Heart left ventricle (tissue), 16 donors: ENCODE results near the gene EFCAB7. TPM values are rescaled to one million over a fixed set of nuclear protein-coding genes. Genes with fewer than 3 reads are reported as not detected.

Experiments used
- ATAC-seq, 4 donors: fragments of 200-7000 bp; cut with Tn5 transposase; one replicate each; pipeline ENCODE4 v1.9.1; 2020 to 2022; ENCODE audit warnings: moderate library complexity in 4 of 4, mild to moderate bottlenecking in 3 of 4, moderate number of reproducible peaks in 1 of 4
- DNase-seq, 5 donors: peaks; one replicate each; pipeline ENCODE4 v3.0.0-alpha.2; 2020
- H3K27ac ChIP-seq, 12 donors: fragments of 200-600 bp; sonication (generic) in 4 of 12; one replicate each; pipeline versions ENCODE4 v1.5.0 to v1.8.0; 2016 to 2022; ENCODE audit warnings: mild to moderate bottlenecking in 2 of 12
- H3K27me3 ChIP-seq, 9 donors: fragments of 200-600 bp; sonication (generic) in 2 of 9; one replicate each; pipeline versions ENCODE4 v1.5.1 to v1.8.0; 2016 to 2022; ENCODE audit warnings: mild to moderate bottlenecking in 3 of 9
- H3K36me3 ChIP-seq, 9 donors: fragments of 200-600 bp; sonication (generic) in 2 of 9; one replicate each; pipeline versions ENCODE4 v1.5.0 to v1.8.0; 2018 to 2022; ENCODE audit warnings: mild to moderate bottlenecking in 2 of 9
- H3K4me1 ChIP-seq, 12 donors: fragments of 200-600 bp; sonication (generic) in 4 of 12; one replicate each; pipeline versions ENCODE4 v1.5.0 to v1.8.0; 2016 to 2022; ENCODE audit warnings: mild to moderate bottlenecking in 3 of 12
- H3K4me3 ChIP-seq, 12 donors: fragments of 200-600 bp; sonication (generic) in 4 of 12; one replicate each; pipeline versions ENCODE4 v1.5.0 to v1.8.0; 2017 to 2022; ENCODE audit warnings: mild to moderate bottlenecking in 9 of 12, moderate library complexity in 4 of 12
- H3K9me3 ChIP-seq, 12 donors: fragments of 200-600 bp; sonication (generic) in 4 of 12; one replicate each; pipeline versions ENCODE4 v1.5.0 to v1.8.0; 2016 to 2022; ENCODE audit warnings: mild to moderate bottlenecking in 1 of 12
- CTCF ChIP-seq, 12 donors: fragments of 200-600 bp; sonication (generic) in 4 of 12; IDR thresholded peaks; one replicate each; pipeline versions ENCODE4 v1.5.0 to v1.8.0; 2018 to 2022; ENCODE audit warnings: antibody characterized with exemption in 12 of 12, mild to moderate bottlenecking in 5 of 12
- POLR2A ChIP-seq, 2 donors: fragments of 450-650 bp; IDR thresholded peaks; one replicate each; pipeline ENCODE4 v1.6.1; 2017; ENCODE audit warnings: antibody characterized with exemption in 2 of 2, mild to moderate bottlenecking in 2 of 2, moderate library complexity in 2 of 2
- WGBS, 4 donors: extraction: QIAGEN DNeasy Blood & Tissue Kit in 2 of 4; methylation state at CpG; one replicate each; pipeline versions ENCODE4 v1.1.5 to v1.1.7; 2013 to 2018; 5-methylcytosine and 5-hydroxymethylcytosine counted together
- intact Hi-C, 10 donors: fragments of 100-400 bp; cut with DNase I; formaldehyde crosslinking; loops; one replicate each; pipeline versions ENCODE4 v1.11.1 to v1.14.2; 2022
- polyA plus RNA-seq, 2 donors: library from polyadenylated mRNA; stranded (reverse); fragments of 200-250 nt; gene quantifications; one replicate each; pipeline ENCODE4 v1.2.3, GENCODE V29; 2013
- total RNA-seq, 9 donors: library from RNA; depleted of rRNA in 2 of 9; stranded (reverse); fragments of >200 nt in 2 of 9; fragmentation: NEBNext Ultra II Directional in 3 of 9; extraction: Animal tissue kit (Norgen Biotek cat#: 25700) in 3 of 9; gene quantifications; one replicate each; pipeline versions ENCODE4 v1.1.0 to v1.2.4, GENCODE V29; 2016 to 2023
- donor health status: ischemic (EF 13 %, LVEDD 7.1; RV severe dilation, severe dysfunction).
- donor health status: healthy with polysubstance abuse.
- donor health status: DM: no; HTN: yes; CAD: no.
- donor health status: DM: no; HTN: no; CAD: no.
- donor health status: ischemic (EF 25% LVEDD 6.9; RV normal size, moderate dysfunction).
- donor health status: ischemic (EF 25% LVEDD 5.7; RV mildly dilated, moderate dysfunction).
- donor health status: healthy.
- donor health status: DM: yes; HTN: yes; CAD: no.
- donor health status: ischemic (EF 35%, LVEDD 5.7; RV mildly dilated, moderate dysfunction).
- donor health status: nonischemic (EF 11% LVEDD 7.7; RV severe dilation, severe dysfunction).
- donor health status: DM: yes; HTN: yes; CAD: no.
- donor health status: PGD.
- donor health status: ischemic (EF 29% LVEDD 5.4; RV normal size, mild dysfunction).
- donor health status: nonischemic (EF 23%, LVEDD 6.1; RV moderate dilation, normal function).

EFCAB7 gene
- total and polyA plus RNA-seq, 11 donors, result 3.2 to 10.7 (median 7.3) TPM

- DNase-seq, result no peak
- H3K4me3 ChIP-seq, result no peak overlapping the region
- intact Hi-C loops, result loop anchor here in 7 of 10 donors (5.0 to 10.0 kb wide), 4 partner anchors 68 to 628 kb away; no protein-coding TSS in a partner anchor
These were observed 96.2 kb downstream of the EFCAB7 start for GRCh38 chr1:63619558-63619957.

GRCh38 chr1:63620671-63621070 is 97.3 kb downstream of the EFCAB7 start:
- no peaks in the 10 kb centered on the region for H3K36me3 ChIP-seq
- no peaks in the 10 kb centered on the region for H3K27me3 ChIP-seq
- intact Hi-C loops, result loop anchor here in 3 of 10 donors (2.0 to 10.0 kb wide), 5 partner anchors 42 to 622 kb away; partner anchors contain the start of gene ROR1 (in 1 of the 3)

More at GRCh38 chr1:63619558-63619957, 96.2 kb downstream of the EFCAB7 start:
- WGBS, 4 donors, result 74 to 97% (median 95%) methylated on average over 4 of the region's 4 CpGs
- no peaks in the 10 kb centered on the region for H3K27me3 ChIP-seq
- peaks cover 0 to 48% (median 11%) of the 10 kb centered on the region in 12 donors for H3K4me1 ChIP-seq
- H3K27ac ChIP-seq, result no peak overlapping the region
- ATAC-seq, result no peak
- no peaks in the 10 kb centered on the region for H3K9me3 ChIP-seq
- H3K36me3 ChIP-seq, result no peaks in the 10 kb centered on the region
- TF ChIP-seq POLR2A (IDR thresholded peaks at IDR 0.05), result no peak
- TF ChIP-seq CTCF (IDR thresholded peaks at IDR 0.05), result no peak

GRCh38 chr1:63621075-63621474 is 97.8 kb downstream of the EFCAB7 start:
- ATAC-seq (peak in 3 of 4 donors; percentile 35 to 63 (median 54)), DNase-seq (peak in 3 of 5 donors; percentile 27 to 57 (median 40))
- 49 to 57% (median 56%) methylated on average over 3 of the region's 3 CpGs for WGBS, 4 donors
- H3K9me3 ChIP-seq, result no peaks in the 10 kb centered on the region
- intact Hi-C loops, result loop anchor here in 3 of 10 donors (2.0 to 10.0 kb wide), 5 partner anchors 41 to 622 kb away; partner anchors contain the start of gene ROR1 (in 1 of the 3)
- H3K27ac ChIP-seq, result peak overlapping the region in 8 of 12 donors; percentile 25 to 66 (median 39)
- no peaks in the 10 kb centered on the region for H3K36me3 ChIP-seq
- TF ChIP-seq POLR2A (IDR thresholded peaks at IDR 0.05), result no peak
- H3K4me3 ChIP-seq, result no peak overlapping the region
- no peaks in the 10 kb centered on the region for H3K27me3 ChIP-seq
- peaks cover 0 to 57% (median 17%) of the 10 kb centered on the region in 12 donors for H3K4me1 ChIP-seq

More at GRCh38 chr1:63620671-63621070, 97.3 kb downstream of the EFCAB7 start:
- H3K27ac ChIP-seq, result peak overlapping the region in 5 of 12 donors; percentile 25 to 66 (median 42)
- no peak for TF ChIP-seq POLR2A (IDR thresholded peaks at IDR 0.05)
- TF ChIP-seq CTCF (IDR thresholded peaks at IDR 0.05), result no peak
- ATAC-seq (no peak), DNase-seq (no peak)
- H3K4me3 ChIP-seq, result no peak overlapping the region
- H3K9me3 ChIP-seq, result no peaks in the 10 kb centered on the region
- H3K4me1 ChIP-seq, result peaks cover 0 to 57% (median 16%) of the 10 kb centered on the region in 12 donors
- 89 to 98% (median 94%) methylated on average over 5 of the region's 5 CpGs for WGBS, 4 donors

- Histone ChIP-seq H3K4me3 (no peak overlapping the region), H3K4me1 (peaks cover 0 to 55% (median 18%) of the 10 kb centered on the region in 12 donors), H3K9me3 (no peaks in the 10 kb centered on the region), H3K27ac (peak overlapping the region in 8 of 12 donors; percentile 30 to 66 (median 42)), H3K36me3 (no peaks in the 10 kb centered on the region), H3K27me3 (no peaks in the 10 kb centered on the region)
- ATAC-seq (peak; percentile 68 to 83 (median 70)), DNase-seq (peak; percentile 25 to 56 (median 50))
- intact Hi-C loops, result loop anchor here in 3 of 10 donors (2.0 to 10.0 kb wide), 5 partner anchors 41 to 621 kb away; partner anchors contain the start of gene ROR1 (in 1 of the 3)
- 44 to 55% (median 54%) methylated on average over 6 of the region's 6 CpGs for WGBS, 4 donors
- TF ChIP-seq CTCF (IDR thresholded peaks at IDR 0.05) (no peak), POLR2A (IDR thresholded peaks at IDR 0.05) (no peak)
These were observed 98.4 kb downstream of the EFCAB7 start for GRCh38 chr1:63621698-63622097.

Other genes with a start within 250 kb of the EFCAB7 start
- under 1 TPM in 8 of 9 donors, not detected in 1; 0.12 to 0.81 (median 0.34) TPM for gene FOXD3, start 201.0 kb upstream of the EFCAB7 start, total RNA-seq
- under 1 TPM; 0.03 to 0.19 TPM for gene FOXD3, start 201.0 kb upstream of the EFCAB7 start, polyA plus RNA-seq
- gene ALG6, start 155.9 kb upstream of the EFCAB7 start, total RNA-seq, result 1 to 10 TPM; 3.0 to 7.4 (median 3.9) TPM
- 1 to 10 TPM; 6.0 to 7.6 TPM for gene ALG6, start 155.9 kb upstream of the EFCAB7 start, polyA plus RNA-seq
- 10 to 100 TPM in 5 of 9 donors, 1 to 10 TPM in 4; 2.0 to 17.2 (median 10.1) TPM for gene ITGB3BP, start 300 bp upstream of the EFCAB7 start, total RNA-seq
- 1 to 10 TPM; 5.8 to 6.4 TPM for gene ITGB3BP, start 300 bp upstream of the EFCAB7 start, polyA plus RNA-seq
- 100 to 1,000 TPM; 180 to 419 (median 269) TPM for gene PGM1, start 69.9 kb downstream of the EFCAB7 start, total RNA-seq
- 100 to 1,000 TPM in 1 of 2 donors, 10 to 100 TPM in 1; 51.4 to 119 TPM for gene PGM1, start 69.9 kb downstream of the EFCAB7 start, polyA plus RNA-seq